Heart left ventricle (tissue), 16 donors: ENCODE data around the gene TMEM181. TPM values are rescaled to one million over a fixed set of nuclear protein-coding genes. Genes with fewer than 3 reads are reported as not detected.
"Not testable (repeated sequence)": the region's sequence is repeated elsewhere in the genome, so short reads cannot be mapped to it uniquely, and the experiment has no call there.

ENCODE experiments used
- ATAC-seq, 4 donors: fragments of 200-7000 bp; cut with Tn5 transposase; one replicate each; pipeline ENCODE4 v1.9.1; 2020 to 2022; ENCODE audit warnings: moderate library complexity in 4 of 4, mild to moderate bottlenecking in 3 of 4, moderate number of reproducible peaks in 1 of 4
- DNase-seq, 5 donors: peaks; one replicate each; pipeline ENCODE4 v3.0.0-alpha.2; 2020
- H3K27ac ChIP-seq, 12 donors: fragments of 200-600 bp; sonication (generic) in 4 of 12; one replicate each; pipeline versions ENCODE4 v1.5.0 to v1.8.0; 2016 to 2022; ENCODE audit warnings: mild to moderate bottlenecking in 2 of 12
- H3K27me3 ChIP-seq, 9 donors: fragments of 200-600 bp; sonication (generic) in 2 of 9; one replicate each; pipeline versions ENCODE4 v1.5.1 to v1.8.0; 2016 to 2022; ENCODE audit warnings: mild to moderate bottlenecking in 3 of 9
- H3K36me3 ChIP-seq, 9 donors: fragments of 200-600 bp; sonication (generic) in 2 of 9; one replicate each; pipeline versions ENCODE4 v1.5.0 to v1.8.0; 2018 to 2022; ENCODE audit warnings: mild to moderate bottlenecking in 2 of 9
- H3K4me1 ChIP-seq, 12 donors: fragments of 200-600 bp; sonication (generic) in 4 of 12; one replicate each; pipeline versions ENCODE4 v1.5.0 to v1.8.0; 2016 to 2022; ENCODE audit warnings: mild to moderate bottlenecking in 3 of 12
- H3K4me3 ChIP-seq, 12 donors: fragments of 200-600 bp; sonication (generic) in 4 of 12; one replicate each; pipeline versions ENCODE4 v1.5.0 to v1.8.0; 2017 to 2022; ENCODE audit warnings: mild to moderate bottlenecking in 9 of 12, moderate library complexity in 4 of 12
- H3K9me3 ChIP-seq, 12 donors: fragments of 200-600 bp; sonication (generic) in 4 of 12; one replicate each; pipeline versions ENCODE4 v1.5.0 to v1.8.0; 2016 to 2022; ENCODE audit warnings: mild to moderate bottlenecking in 1 of 12
- POLR2A ChIP-seq, 2 donors: fragments of 450-650 bp; IDR thresholded peaks; one replicate each; pipeline ENCODE4 v1.6.1; 2017; ENCODE audit warnings: antibody characterized with exemption in 2 of 2, mild to moderate bottlenecking in 2 of 2, moderate library complexity in 2 of 2
- WGBS, 4 donors: extraction: QIAGEN DNeasy Blood & Tissue Kit in 2 of 4; methylation state at CpG; one replicate each; pipeline versions ENCODE4 v1.1.5 to v1.1.7; 2013 to 2018; 5-methylcytosine and 5-hydroxymethylcytosine counted together
- intact Hi-C, 10 donors: fragments of 100-400 bp; cut with DNase I; formaldehyde crosslinking; loops; one replicate each; pipeline versions ENCODE4 v1.11.1 to v1.14.2; 2022
- polyA plus RNA-seq, 2 donors: library from polyadenylated mRNA; stranded (reverse); fragments of 200-250 nt; gene quantifications; one replicate each; pipeline ENCODE4 v1.2.3, GENCODE V29; 2013
- total RNA-seq, 9 donors: library from RNA; depleted of rRNA in 2 of 9; stranded (reverse); fragments of >200 nt in 2 of 9; fragmentation: NEBNext Ultra II Directional in 3 of 9; extraction: Animal tissue kit (Norgen Biotek cat#: 25700) in 3 of 9; gene quantifications; one replicate each; pipeline versions ENCODE4 v1.1.0 to v1.2.4, GENCODE V29; 2016 to 2023
- TF ChIP-seq, protein P1 (sequence below), 12 donors: fragments of 200-600 bp; sonication (generic) in 4 of 12; IDR thresholded peaks; one replicate each; pipeline versions ENCODE4 v1.5.0 to v1.8.0; 2018 to 2022; ENCODE audit warnings: antibody characterized with exemption in 12 of 12, mild to moderate bottlenecking in 5 of 12
- donor health status: ischemic (EF 13 %, LVEDD 7.1; RV severe dilation, severe dysfunction).
- donor health status: healthy with polysubstance abuse.
- donor health status: DM: no; HTN: yes; CAD: no.
- donor health status: DM: no; HTN: no; CAD: no.
- donor health status: ischemic (EF 25% LVEDD 6.9; RV normal size, moderate dysfunction).
- donor health status: ischemic (EF 25% LVEDD 5.7; RV mildly dilated, moderate dysfunction).
- donor health status: healthy.
- donor health status: DM: yes; HTN: yes; CAD: no.
- donor health status: ischemic (EF 35%, LVEDD 5.7; RV mildly dilated, moderate dysfunction).
- donor health status: nonischemic (EF 11% LVEDD 7.7; RV severe dilation, severe dysfunction).
- donor health status: DM: yes; HTN: yes; CAD: no.
- donor health status: PGD.
- donor health status: ischemic (EF 29% LVEDD 5.4; RV normal size, mild dysfunction).
- donor health status: nonischemic (EF 23%, LVEDD 6.1; RV moderate dilation, normal function).

TMEM181 gene
- total and polyA plus RNA-seq, 11 donors = 4.3 to 14.3 (median 10.1) TPM

DNA sequence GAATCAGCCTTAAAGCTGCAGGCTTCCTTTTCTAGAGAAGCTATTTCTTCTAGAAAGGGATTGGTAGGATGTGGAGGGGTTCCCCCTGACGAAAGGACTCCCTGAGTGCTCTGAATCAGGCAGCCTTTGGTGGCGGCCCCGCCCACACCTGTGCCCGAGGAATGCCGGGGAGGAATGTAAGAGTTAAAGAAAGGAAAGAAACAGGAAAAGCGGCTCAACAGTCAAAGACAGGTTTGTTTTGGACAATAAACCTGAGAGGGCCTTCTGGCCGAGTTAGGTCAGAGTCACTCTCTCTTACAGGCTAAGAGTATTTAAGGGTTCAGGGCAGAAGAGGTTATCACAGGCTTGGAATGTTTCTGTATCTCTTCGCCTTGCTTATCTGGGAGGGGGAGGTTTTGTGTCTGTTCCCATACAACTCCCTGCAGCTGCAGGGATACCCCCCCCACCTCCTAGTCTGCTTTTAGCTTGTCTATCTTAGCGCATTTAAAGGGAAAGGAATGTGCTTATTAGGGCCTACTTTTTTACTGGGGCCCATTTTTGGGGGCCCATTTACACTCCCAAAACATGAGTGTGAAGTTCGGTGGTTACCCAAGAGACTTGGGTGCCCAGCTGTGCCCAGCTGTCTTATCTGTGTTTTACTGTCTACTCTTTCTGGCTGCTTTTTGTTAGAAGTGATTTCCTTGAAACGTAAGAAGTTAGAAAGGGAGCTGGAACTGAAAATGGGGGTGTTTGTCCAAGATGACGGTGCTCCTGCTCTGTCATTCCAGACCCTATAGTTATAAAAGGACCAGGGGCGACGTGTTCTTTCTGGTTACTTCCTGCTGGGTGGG is 51.9 kb downstream of the TMEM181 start:
- Histone ChIP-seq H3K36me3 (peaks cover 0 to 55% (median 32%) of the 10 kb centered on the region in 9 donors), H3K27ac (peak overlapping the region in 7 of 12 donors; percentile 7 to 69 (median 50)), H3K9me3 (peaks cover 0 to 12% (median 0%) of the 10 kb centered on the region in 12 donors), H3K4me3 (no peak overlapping the region), H3K27me3 (no peaks in the 10 kb centered on the region), H3K4me1 (peaks cover 0 to 32% (median 20%) of the 10 kb centered on the region in 12 donors)
- peak in 3 of 4 donors; percentile 10 to 49 (median 35) for ATAC-seq
- TF ChIP-seq, protein P1, sequence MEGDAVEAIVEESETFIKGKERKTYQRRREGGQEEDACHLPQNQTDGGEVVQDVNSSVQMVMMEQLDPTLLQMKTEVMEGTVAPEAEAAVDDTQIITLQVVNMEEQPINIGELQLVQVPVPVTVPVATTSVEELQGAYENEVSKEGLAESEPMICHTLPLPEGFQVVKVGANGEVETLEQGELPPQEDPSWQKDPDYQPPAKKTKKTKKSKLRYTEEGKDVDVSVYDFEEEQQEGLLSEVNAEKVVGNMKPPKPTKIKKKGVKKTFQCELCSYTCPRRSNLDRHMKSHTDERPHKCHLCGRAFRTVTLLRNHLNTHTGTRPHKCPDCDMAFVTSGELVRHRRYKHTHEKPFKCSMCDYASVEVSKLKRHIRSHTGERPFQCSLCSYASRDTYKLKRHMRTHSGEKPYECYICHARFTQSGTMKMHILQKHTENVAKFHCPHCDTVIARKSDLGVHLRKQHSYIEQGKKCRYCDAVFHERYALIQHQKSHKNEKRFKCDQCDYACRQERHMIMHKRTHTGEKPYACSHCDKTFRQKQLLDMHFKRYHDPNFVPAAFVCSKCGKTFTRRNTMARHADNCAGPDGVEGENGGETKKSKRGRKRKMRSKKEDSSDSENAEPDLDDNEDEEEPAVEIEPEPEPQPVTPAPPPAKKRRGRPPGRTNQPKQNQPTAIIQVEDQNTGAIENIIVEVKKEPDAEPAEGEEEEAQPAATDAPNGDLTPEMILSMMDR (IDR thresholded peaks at IDR 0.05) = no peak
- no peak for TF ChIP-seq POLR2A (IDR thresholded peaks at IDR 0.05)
- intact Hi-C loops = no loop called here
- DNase-seq = no peak
- 50 to 59% (median 54%) methylated on average over 14 of the region's 14 CpGs for WGBS, 4 donors

DNA sequence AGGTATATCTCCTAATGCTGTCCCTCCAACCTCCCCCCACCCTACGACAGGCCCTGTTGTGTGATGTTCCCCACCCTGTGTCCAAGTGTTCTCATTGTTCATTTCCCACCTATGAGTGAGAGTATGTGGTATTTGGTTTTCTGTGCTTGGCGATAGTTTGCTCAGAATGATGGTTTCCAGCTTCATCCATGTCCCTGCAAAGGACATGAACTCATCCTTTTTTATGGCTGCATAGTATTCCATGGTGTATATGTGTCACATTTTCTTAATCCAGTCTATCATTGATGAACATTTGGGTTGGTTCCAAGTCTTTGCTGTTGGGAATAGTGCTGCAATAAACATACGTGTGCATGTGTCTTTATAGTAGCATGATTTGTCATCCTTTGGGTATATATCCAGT is 54.7 kb downstream of the TMEM181 start:
- H3K4me3 ChIP-seq, H3K27me3 ChIP-seq, H3K27ac ChIP-seq, DNase-seq, intact Hi-C loops, ATAC-seq: not testable (repeated sequence)
- H3K9me3 ChIP-seq = peaks cover 0 to 12% (median 0%) of the 10 kb centered on the region in 12 donors
- H3K4me1 ChIP-seq = peaks cover 0 to 30% (median 18%) of the 10 kb centered on the region in 12 donors
- WGBS, 4 donors = 95 to 98% (median 96%) methylated on average over 3 of the region's 3 CpGs
- peaks cover 0 to 33% (median 13%) of the 10 kb centered on the region in 9 donors for H3K36me3 ChIP-seq

DNA sequence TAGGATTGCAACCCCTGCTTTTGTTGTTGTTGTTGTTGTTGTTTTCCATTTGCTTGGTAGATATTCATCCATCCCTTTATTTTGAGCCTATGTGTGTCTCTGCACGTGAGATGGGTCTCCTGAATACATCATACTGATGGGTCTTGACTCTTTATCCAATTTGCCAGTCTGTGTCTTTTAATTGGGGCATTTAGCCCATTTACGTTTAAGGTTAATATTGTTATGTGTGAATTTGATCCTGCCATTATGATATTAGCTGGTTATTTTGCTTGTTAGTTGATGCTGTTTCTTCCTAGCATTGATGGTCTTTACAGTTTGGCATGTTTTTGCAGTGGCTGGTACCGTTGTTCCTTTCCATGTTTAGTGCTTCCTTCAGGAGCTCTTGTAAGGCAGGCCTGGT is 58.4 kb downstream of the TMEM181 start:
- H3K4me1 ChIP-seq, intact Hi-C loops, H3K27ac ChIP-seq, H3K4me3 ChIP-seq, H3K27me3 ChIP-seq, ATAC-seq, DNase-seq: not testable (repeated sequence)
- 96 to 98% (median 96%) methylated on average over 3 of the region's 3 CpGs for WGBS, 4 donors
- H3K36me3 ChIP-seq = peaks cover 0 to 39% (median 14%) of the 10 kb centered on the region in 9 donors
- peaks cover 0 to 12% (median 0%) of the 10 kb centered on the region in 12 donors for H3K9me3 ChIP-seq

DNA sequence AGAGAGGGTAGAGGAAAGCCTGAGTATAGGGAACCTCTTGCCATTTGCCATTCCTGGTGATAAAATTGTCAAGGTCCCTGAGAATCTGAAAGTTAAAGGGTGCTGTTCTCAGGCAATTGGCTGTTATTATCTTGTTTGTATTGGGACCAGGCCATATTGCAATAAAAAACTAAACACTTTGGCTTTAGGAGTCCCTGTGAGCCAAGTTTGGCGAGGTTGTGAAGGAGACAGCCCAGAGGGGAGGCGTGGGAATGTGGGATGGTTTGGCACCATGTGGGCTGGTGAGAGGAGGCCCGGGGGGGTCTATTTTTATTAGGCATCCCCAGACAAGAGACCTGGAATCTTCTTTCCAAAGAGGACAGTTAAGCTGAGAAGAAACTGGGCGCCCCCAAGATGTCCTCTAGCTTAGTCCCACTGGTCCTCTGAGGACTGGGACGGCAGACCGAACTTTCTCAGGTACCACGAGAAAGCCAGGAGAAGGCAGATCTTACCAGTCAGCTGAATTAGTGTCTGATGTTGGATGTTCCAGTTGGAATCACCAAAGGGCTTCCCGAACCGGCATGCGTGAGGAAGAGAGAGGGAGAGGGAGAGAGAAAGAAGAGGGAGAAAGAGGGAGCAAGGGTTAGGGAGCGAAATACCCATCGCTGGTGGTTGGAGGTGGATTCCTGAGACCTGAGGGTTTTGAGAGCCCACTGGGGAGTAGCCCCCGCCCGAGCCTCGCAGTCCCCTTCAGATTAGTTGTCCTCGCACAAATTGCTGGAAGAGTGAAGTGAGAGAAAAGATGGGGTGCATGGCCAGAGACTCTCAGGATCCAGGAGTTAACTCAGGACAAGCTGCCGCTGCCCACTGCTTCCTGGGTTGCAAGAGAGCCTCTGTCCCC is 60.3 kb downstream of the TMEM181 start:
- Histone ChIP-seq H3K9me3 (peaks cover 0 to 7% (median 0%) of the 10 kb centered on the region in 12 donors), H3K36me3 (peaks cover 0 to 54% (median 17%) of the 10 kb centered on the region in 9 donors), H3K27ac (no peak overlapping the region), H3K4me3 (no peak overlapping the region), H3K4me1 (peaks cover 0 to 7% (median 0%) of the 10 kb centered on the region in 12 donors), H3K27me3 (no peaks in the 10 kb centered on the region)
- WGBS, 4 donors = 93 to 95% (median 94%) methylated on average over 17 of the region's 17 CpGs
- no peak for TF ChIP-seq POLR2A (IDR thresholded peaks at IDR 0.05)
- TF ChIP-seq, protein P1 (IDR thresholded peaks at IDR 0.05) = no peak
- DNase-seq (no peak), ATAC-seq (no peak)
- intact Hi-C loops = loop anchor here in 1 of 10 donors (10.0 kb wide), 1 partner anchor 65 kb away; no protein-coding TSS in a partner anchor
